PC-3 (cell line): ENCODE results near the gene GORAB. TPM values are rescaled to one million over a fixed set of nuclear protein-coding genes. Genes with fewer than 3 reads are reported as not detected.

Source experiments
- ATAC-seq: fragments of 200-7000 bp; cut with Tn5 transposase; 2 replicates; pipeline ENCODE4 v1.9.1; 2020; ENCODE audit warnings: mild to moderate bottlenecking, moderate library complexity
- BruUV-seq: library from RNA; stranded (reverse); fragments of 400-500 nt; replicated peaks from 2 replicates; lab custom pipeline; 2021; lab: Mats Ljungman, UMichigan
- CTCF ChIA-PET: fragments of 300-600 bp; sonication (Branson Sonifier 250); formaldehyde crosslinking; loops from one replicate; lab custom pipeline; 2022; ENCODE audit warnings: antibody characterized with exemption; lab: Charles Lee
- POLR2A ChIA-PET: fragments of 300-600 bp; sonication (Branson Sonifier 250); formaldehyde crosslinking; loops from one replicate; lab custom pipeline; 2022; ENCODE audit warnings: antibody characterized with exemption; ENCODE audit not compliant: unreplicated experiment; lab: Charles Lee
- DNase-seq: peaks from one replicate; pipeline ENCODE4 v3.0.0-alpha.2; 2015
- H2AFZ ChIP-seq: fragments of 300-600 bp; sonication (generic); 2 replicates; pipeline ENCODE4 v1.6.0; 2016; ENCODE audit warnings: antibody characterized with exemption, low read length
- H3F3A ChIP-seq: fragments of 300-600 bp; sonication (generic); one replicate; pipeline ENCODE4 v1.6.0; 2017; ENCODE audit warnings: antibody characterized with exemption, low read length, control low read depth, mild to moderate bottlenecking; ENCODE audit not compliant: unreplicated experiment
- H3K27ac ChIP-seq: fragments of 300-600 bp; sonication (generic); 2 replicates; pipeline ENCODE4 v1.5.1; 2016; ENCODE audit warnings: mild to moderate bottlenecking, low read length
- H3K27me3 ChIP-seq: fragments of 300-600 bp; sonication (generic); 2 replicates; pipeline ENCODE4 v1.6.1; 2016; ENCODE audit warnings: low read length, mixed read lengths
- H3K36me3 ChIP-seq: fragments of 300-600 bp; sonication (generic); 2 replicates; pipeline ENCODE4 v1.6.1; 2016; ENCODE audit warnings: low read depth, mixed run types, low read length, mixed read lengths
- H3K4me1 ChIP-seq: fragments of 300-600 bp; sonication (generic); 2 replicates; pipeline ENCODE4 v1.5.1; 2016; ENCODE audit warnings: low read length; ENCODE audit not compliant: insufficient read depth
- H3K4me2 ChIP-seq: fragments of 300-600 bp; sonication (generic); 2 replicates; pipeline ENCODE4 v1.6.0; 2016; ENCODE audit warnings: low read length
- H3K4me3 ChIP-seq: fragments of 300-600 bp; sonication (generic); 2 replicates; pipeline ENCODE4 v1.5.1; 2016; ENCODE audit warnings: mild to moderate bottlenecking, low read length, mixed read lengths
- H3K79me2 ChIP-seq: fragments of 300-600 bp; sonication (generic); 2 replicates; pipeline ENCODE4 v1.6.1; 2017; ENCODE audit warnings: low read length, mixed read lengths
- H3K9ac ChIP-seq: fragments of 300-600 bp; sonication (generic); 2 replicates; pipeline ENCODE4 v1.6.0; 2016; ENCODE audit warnings: mild to moderate bottlenecking, low read length
- H3K9me2 ChIP-seq: fragments of 300-600 bp; sonication (generic); replicated peaks from 2 replicates; pipeline ENCODE4 v1.6.1; 2016; ENCODE audit warnings: mixed run types, low read length, mixed read lengths
- H3K9me3 ChIP-seq: fragments of 300-600 bp; sonication (generic); 2 replicates; pipeline ENCODE4 v1.6.1; 2016; ENCODE audit warnings: low read length, mixed read lengths
- H4K20me1 ChIP-seq: fragments of 300-600 bp; sonication (generic); 2 replicates; pipeline ENCODE4 v1.6.1; 2016; ENCODE audit warnings: low read length, mixed read lengths
- CTCF ChIP-seq: fragments of 300-600 bp; sonication (generic); conservative IDR thresholded peaks from 2 replicates; pipeline ENCODE4 v1.5.1; 2017; ENCODE audit warnings: antibody characterized with exemption, low read depth, mild to moderate bottlenecking, low read length
- EZH2 ChIP-seq: fragments of 300-600 bp; sonication (generic); IDR thresholded peaks from one replicate; pipeline ENCODE4 v1.6.1; 2017; ENCODE audit warnings: antibody characterized with exemption, mild to moderate bottlenecking, low read length; ENCODE audit not compliant: unreplicated experiment
- EZH2phosphoT487 ChIP-seq: fragments of 300-600 bp; sonication (generic); IDR thresholded peaks from 2 replicates; pipeline ENCODE4 v1.6.1; 2018; ENCODE audit warnings: mild to moderate bottlenecking, antibody characterized with exemption, low read length, borderline replicate concordance
- intact Hi-C: fragments of 100-400 bp; cut with micrococcal nuclease; formaldehyde crosslinking; loops from 2 replicates; pipeline ENCODE4 v1.9.0; 2023
- total RNA-seq: library from RNA; depleted of rRNA; stranded (reverse); fragments of >200 nt; gene quantifications from 2 replicates; pipeline ENCODE4 v1.2.3, GENCODE V29; 2014

Gene GORAB
- total RNA-seq, 1 experiment from 2014 or later, result 23.2 TPM

- H3K4me3 ChIP-seq, result no peak overlapping the region
- no peaks in the 10 kb centered on the region for H3K79me2 ChIP-seq
- CTCF ChIA-PET, result no interaction called here
- no peak overlapping the region for H2AFZ ChIP-seq
- H3F3A ChIP-seq, result peaks cover 3% of the 10 kb centered on the region
- H3K27me3 ChIP-seq, result no peaks in the 10 kb centered on the region
- no peak overlapping the region for H3K27ac ChIP-seq
- intact Hi-C loops, result no loop called here
- no peaks in the 10 kb centered on the region for H3K9me2 ChIP-seq
- DNase-seq (no peak), ATAC-seq (no peak)
- no peak overlapping the region for H3K9ac ChIP-seq
- H4K20me1 ChIP-seq, result no peaks in the 10 kb centered on the region
- H3K4me2 ChIP-seq, result no peak overlapping the region
- H3K4me1 ChIP-seq, result peaks cover 16% of the 10 kb centered on the region
- no peaks in the 10 kb centered on the region for H3K36me3 ChIP-seq
- no TSS peak for BruUV-seq
- TF ChIP-seq CTCF (no peak), EZH2 (no peak), EZH2phosphoT487 (no peak)
- POLR2A ChIA-PET, result no interaction called here
- peaks cover 4% of the 10 kb centered on the region; the same call in 1 of the 2 replicates for H3K9me3 ChIP-seq
Measured at GRCh38 chr1:170560681-170561285, 28.8 kb downstream of the GORAB start.

DNA sequence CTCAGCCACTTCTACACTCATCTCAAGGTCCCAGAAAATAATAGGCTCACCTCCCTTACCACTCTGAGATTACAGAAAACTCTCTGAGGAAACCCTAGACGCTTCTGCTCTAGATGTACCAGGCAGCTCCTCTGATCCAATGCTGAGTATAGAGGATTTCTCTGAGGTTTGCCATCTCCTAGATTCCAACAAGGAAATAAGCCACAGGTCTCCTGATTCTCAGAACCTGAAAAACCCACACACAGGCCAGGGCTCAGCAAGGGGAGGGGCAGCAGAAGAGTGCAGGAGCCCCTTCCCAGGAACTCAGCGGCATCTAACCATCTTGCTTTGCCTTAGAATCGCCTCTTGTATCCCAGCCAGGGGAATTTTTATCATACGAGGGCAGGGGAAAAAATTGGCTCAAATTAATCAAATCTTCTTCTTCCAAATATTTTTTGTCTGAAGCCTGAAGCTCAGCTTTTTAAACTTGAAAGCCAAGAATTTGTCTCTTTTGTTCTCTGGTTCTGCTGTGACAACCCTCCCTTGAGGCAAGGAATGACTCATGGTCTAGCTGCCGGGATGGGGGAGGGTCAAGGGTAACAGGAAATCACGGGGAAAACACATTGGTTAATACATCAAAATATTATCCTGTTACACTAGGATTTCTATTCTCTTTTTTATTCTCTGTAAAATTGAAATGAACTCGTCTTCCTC lies 30.8 kb downstream of the GORAB start:
- Histone ChIP-seq H3K4me1 (peaks cover 16% of the 10 kb centered on the region), H3K36me3 (no peaks in the 10 kb centered on the region), H3K27me3 (no peaks in the 10 kb centered on the region), H3K9me2 (no peaks in the 10 kb centered on the region), H3K9ac (peak overlapping the region; percentile 11), H3K79me2 (no peaks in the 10 kb centered on the region), H3F3A (peaks cover 3% of the 10 kb centered on the region), H2AFZ (peak overlapping the region; percentile 54), H3K27ac (peak overlapping the region; percentile 44), H3K4me3 (peak overlapping the region; percentile 36; the same call in 1 of the 2 replicates), H4K20me1 (no peaks in the 10 kb centered on the region), H3K4me2 (peak overlapping the region; percentile 77), H3K9me3 (peaks cover 4% of the 10 kb centered on the region; the same call in 1 of the 2 replicates)
- TF ChIP-seq EZH2 (no peak), EZH2phosphoT487 (no peak), CTCF (no peak)
- DNase-seq (peak; percentile 95), ATAC-seq (peak; percentile 97)
- CTCF ChIA-PET, result no interaction called here
- POLR2A ChIA-PET, result interaction anchor here (0.6 to 0.9 kb wide), 2 partner anchors 18 to 31 kb away, joined by 3 to 4 read pairs; partner anchors contain the start of gene GORAB
- intact Hi-C loops, result loop anchor here (1.0 kb wide), 1 partner anchor 17 kb away; no protein-coding TSS in a partner anchor
- BruUV-seq, result no TSS peak

DNA sequence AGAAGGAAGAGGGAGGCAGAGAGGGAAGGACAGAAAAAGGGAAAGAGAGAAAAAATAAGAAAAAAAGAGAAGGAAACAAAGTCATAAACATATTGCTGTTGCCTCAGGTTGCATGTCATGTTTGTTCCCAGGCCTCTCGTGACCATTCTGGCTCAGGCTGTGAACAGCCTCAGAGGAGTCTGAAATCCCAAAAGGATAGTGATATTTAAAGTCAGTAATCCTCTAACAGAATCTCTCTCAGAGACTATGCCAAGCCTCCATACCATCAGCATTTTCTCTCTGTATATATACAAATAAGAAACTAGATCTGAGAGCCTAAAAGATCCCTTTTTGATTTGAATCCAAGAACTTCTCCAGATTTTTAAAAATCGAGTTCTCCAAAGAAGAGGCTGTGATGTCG lies 35.2 kb downstream of the GORAB start:
- ATAC-seq, result no peak
- TF ChIP-seq EZH2phosphoT487 (no peak), EZH2 (no peak), CTCF (no peak)

More for the DNA sequence above, 35.2 kb downstream of the GORAB start:
- POLR2A ChIA-PET, result no interaction called here
- Histone ChIP-seq H3K27me3 (peaks cover 18% of the 10 kb centered on the region), H3K36me3 (no peaks in the 10 kb centered on the region), H3K4me1 (peaks cover 14% of the 10 kb centered on the region), H2AFZ (no peak overlapping the region), H3K27ac (no peak overlapping the region), H3K9me3 (no peaks in the 10 kb centered on the region), H4K20me1 (no peaks in the 10 kb centered on the region), H3K9me2 (no peaks in the 10 kb centered on the region), H3K9ac (no peak overlapping the region), H3K79me2 (no peaks in the 10 kb centered on the region), H3K4me3 (no peak overlapping the region), H3K4me2 (no peak overlapping the region), H3F3A (peaks cover 3% of the 10 kb centered on the region)
- CTCF ChIA-PET, result no interaction called here
- DNase-seq, result no peak
- intact Hi-C loops, result no loop called here
- BruUV-seq, result no TSS peak
